Measurements from ENCODE around the gene PTPRT. TPM values are rescaled to one million over a fixed set of nuclear protein-coding genes. Genes with fewer than 3 reads are reported as not detected.
A peak's percentile ranks its signal among the peaks of the same experiment; 100 is the strongest.

The PTPRT gene
- total and polyA plus RNA-seq, 10 of the 15 experiments (the other 5 are each of a cell fraction or from before 2014, with no cell fraction given), result not detected

- Histone ChIP-seq H3K4me2 (ENCODE audit: control insufficient read depth, insufficient read depth) (no peak overlapping the region), H3K27me3 (replicated peaks in 1 of 2; ENCODE audit: control insufficient read depth in 2 of 2, insufficient read depth in 2 of 2, low read length in 1 of 2) (no peaks in the 10 kb centered on the region), H3K9ac (ENCODE audit: control insufficient read depth, insufficient read depth, low read length) (no peak overlapping the region), H3K9me3 (replicated peaks; ENCODE audit: control insufficient read depth, insufficient read depth, low read length) (no peaks in the 10 kb centered on the region), H3K4me3 (no peak overlapping the region), H3K36me3 (ENCODE audit: control insufficient read depth in 2 of 2, insufficient read depth in 2 of 2, low read length in 1 of 2) (no peaks in the 10 kb centered on the region), H3K4me1 (ENCODE audit: control insufficient read depth, insufficient read depth, low read length) (no peaks in the 10 kb centered on the region), H2AFZ (ENCODE audit: control insufficient read depth, low read depth, low read length) (no peak overlapping the region), H3K79me2 (ENCODE audit: control insufficient read depth, insufficient read depth, low read length) (no peaks in the 10 kb centered on the region), H4K20me1 (ENCODE audit: control insufficient read depth, insufficient read depth) (no peaks in the 10 kb centered on the region), H3K27ac (ENCODE audit: control insufficient read depth, insufficient read depth) (no peak overlapping the region)
- SMC1A ChIA-PET (ENCODE audit: uncharacterized antibody, unreplicated experiment), result no interaction called here
- peak; percentile 65; the same call in 1 of the 2 replicates for TF ChIP-seq REST (IDR thresholded peaks at IDR 0.05; ENCODE audit: low read depth, low read length)
- no peak for TF ChIP-seq CHD4 (IDR thresholded peaks at IDR 0.05)
- TF ChIP-seq MEF2B (IDR thresholded peaks at IDR 0.05; ENCODE audit: partially characterized antibody, poor library complexity, severe bottlenecking), result no peak
- intact Hi-C loops (cut with micrococcal nuclease; ENCODE audit: unreplicated experiment) (no loop called here), in situ Hi-C loops (cut with MboI) (no loop called here)
- CTCF ChIA-PET, result no interaction called here
- POLR2A ChIA-PET, result no interaction called here
- BruUV-seq (replicated peaks), result no TSS peak
- ATAC-seq (no peak), FAIRE-seq (no peak), DNase-seq (ENCODE audit: low read depth, low spot score) (no peak)
- 21% methylated on average over 4 of the region's 4 CpGs for WGBS (ENCODE audit: insufficient coverage, insufficient replicate concordance, low lambda C conversion rate, missing lambda C conversion rate)
- RAD21 ChIA-PET (ENCODE audit: unreplicated experiment), result no interaction called here
Observed at GRCh38 chr20:43043887-43044286, 145.8 kb downstream of the PTPRT start.

GRCh38 chr20:43040427-43040826 lies 149.3 kb downstream of the PTPRT start:
- H4K20me1 ChIP-seq (ENCODE audit: control insufficient read depth, insufficient read depth), result no peaks in the 10 kb centered on the region
- H3K27ac ChIP-seq (ENCODE audit: control insufficient read depth, insufficient read depth), result no peak overlapping the region
- SMC1A ChIA-PET (ENCODE audit: uncharacterized antibody, unreplicated experiment), result no interaction called here
- WGBS (ENCODE audit: insufficient coverage, insufficient replicate concordance, low lambda C conversion rate, missing lambda C conversion rate), result 9% methylated on average over 6 of the region's 6 CpGs
- BruUV-seq (replicated peaks), result no TSS peak
- intact Hi-C loops (cut with micrococcal nuclease; ENCODE audit: unreplicated experiment), result no loop called here
- CTCF ChIA-PET, result no interaction called here
- H3K79me2 ChIP-seq (ENCODE audit: control insufficient read depth, insufficient read depth, low read length), result no peaks in the 10 kb centered on the region
- no peak for DNase-seq (ENCODE audit: low read depth, low spot score)
- H3K4me2 ChIP-seq (ENCODE audit: control insufficient read depth, insufficient read depth), result no peak overlapping the region
- in situ Hi-C loops (cut with MboI), result no loop called here
- H3K4me3 ChIP-seq, result no peak overlapping the region
- no peak for FAIRE-seq
- ATAC-seq, result no peak
- no peaks in the 10 kb centered on the region for H3K27me3 ChIP-seq (replicated peaks in 1 of 2; ENCODE audit: control insufficient read depth in 2 of 2, insufficient read depth in 2 of 2, low read length in 1 of 2)
- TF ChIP-seq ZSCAN29 (IDR thresholded peaks at IDR 0.05) (no peak), REST (IDR thresholded peaks at IDR 0.05; ENCODE audit: low read depth, low read length) (peak; percentile 84)
- RAD21 ChIA-PET (ENCODE audit: unreplicated experiment), result no interaction called here
- POLR2A ChIA-PET, result no interaction called here
- no peaks in the 10 kb centered on the region for H3K4me1 ChIP-seq (ENCODE audit: control insufficient read depth, insufficient read depth, low read length)
- H3K9ac ChIP-seq (ENCODE audit: control insufficient read depth, insufficient read depth, low read length), result no peak overlapping the region
- no peaks in the 10 kb centered on the region for H3K9me3 ChIP-seq (replicated peaks; ENCODE audit: control insufficient read depth, insufficient read depth, low read length)
- H2AFZ ChIP-seq (ENCODE audit: control insufficient read depth, low read depth, low read length), result no peak overlapping the region
- no peaks in the 10 kb centered on the region for H3K36me3 ChIP-seq (ENCODE audit: control insufficient read depth in 2 of 2, insufficient read depth in 2 of 2, low read length in 1 of 2)
